Panc1 (cell line): ENCODE results near the gene UQCRFS1. TPM values are rescaled to one million over a fixed set of nuclear protein-coding genes. Genes with fewer than 3 reads are reported as not detected.

Experiments used
- ATAC-seq: fragments of 200-7000 bp; cut with Tn5 transposase; 2 replicates; pipeline ENCODE4 v1.9.1; 2020; ENCODE audit warnings: mild to moderate bottlenecking, moderate library complexity
- BruUV-seq: library from RNA; stranded (reverse); fragments of 400-500 nt; replicated peaks from 2 replicates; lab custom pipeline; 2021; lab: Mats Ljungman, UMichigan
- CTCF ChIA-PET: fragments of 300-600 bp; sonication (Branson Sonifier 250); formaldehyde crosslinking; loops from one replicate; lab custom pipeline; 2022; ENCODE audit warnings: antibody characterized with exemption; lab: Charles Lee
- POLR2A ChIA-PET: fragments of 300-600 bp; sonication (Branson Sonifier 250); formaldehyde crosslinking; loops from one replicate; lab custom pipeline; 2022; ENCODE audit warnings: antibody characterized with exemption; lab: Charles Lee
- DNase-seq: peaks from one replicate; pipeline ENCODE4 v3.0.0-alpha.2; 2010; ENCODE audit warnings: low read depth, low spot score
- H3K27ac ChIP-seq: 2 replicates; pipeline ENCODE4 v1.5.1; 2011; ENCODE audit warnings: mild to moderate bottlenecking, low read length, inconsistent platforms
- H3K27me3 ChIP-seq: fragments of 200-500 bp; sonication (Bioruptor generic); 2 replicates; pipeline ENCODE4 v1.6.0; 2014; ENCODE audit warnings: low read length, inconsistent platforms; ENCODE audit not compliant: control insufficient read depth, insufficient read depth
- H3K36me3 ChIP-seq: fragments of 200-500 bp; sonication (Bioruptor generic); 2 replicates; pipeline ENCODE4 v1.5.1; 2014; ENCODE audit warnings: inconsistent platforms, mild to moderate bottlenecking, low read length, moderate library complexity; ENCODE audit not compliant: control insufficient read depth, insufficient read depth
- H3K4me1 ChIP-seq: 2 replicates; pipeline ENCODE4 v1.5.1; 2011; ENCODE audit warnings: inconsistent platforms, mild to moderate bottlenecking, low read length, moderate library complexity; ENCODE audit not compliant: control insufficient read depth, insufficient read depth
- H3K4me3 ChIP-seq, 2 experiments: 2 replicates each; pipeline ENCODE4 v1.5.1; 2011 to 2012; ENCODE audit warnings: low read depth in 2 of 2, low read length in 2 of 2, mild to moderate bottlenecking in 2 of 2, inconsistent platforms in 1 of 2, moderate library complexity in 1 of 2
- H3K9me3 ChIP-seq: fragments of 200-500 bp; sonication (Bioruptor generic); 2 replicates; pipeline ENCODE4 v1.5.1; 2014; ENCODE audit warnings: low read depth, mild to moderate bottlenecking, inconsistent platforms, low read length, moderate library complexity; ENCODE audit not compliant: control insufficient read depth, insufficient read depth
- CTCF ChIP-seq: fragments of 450-650 bp; IDR thresholded peaks from 2 replicates; pipeline ENCODE4 v1.5.1; 2017; ENCODE audit warnings: mild to moderate bottlenecking
- POLR2AphosphoS5 ChIP-seq: IDR thresholded peaks from 2 replicates; pipeline ENCODE4 v1.6.1; 2012; ENCODE audit warnings: mild to moderate bottlenecking, low read depth, low read length, moderate library complexity
- SIN3A ChIP-seq: IDR thresholded peaks from 2 replicates; pipeline ENCODE4 v1.6.1; 2012; ENCODE audit warnings: low read depth, mild to moderate bottlenecking, low read length, moderate library complexity, borderline replicate concordance; ENCODE audit not compliant: insufficient read depth
- TCF7L2 ChIP-seq: IDR thresholded peaks from 2 replicates; pipeline ENCODE4 v1.6.1; 2011; ENCODE audit warnings: mild to moderate bottlenecking, low read depth, low read length, inconsistent platforms
- in situ Hi-C: cut with HindIII; loops from 2 replicates; pipeline ENCODE4 v1.10.0; 2016; ENCODE audit warnings: low sequenced_read_pairs, low pct_unique_long_range_greater_than_20kb
- intact Hi-C: fragments of 100-400 bp; cut with micrococcal nuclease; formaldehyde crosslinking; loops from one replicate; pipeline ENCODE4 v1.10.0; 2022; ENCODE audit not compliant: unreplicated experiment
- total RNA-seq: library from RNA; stranded (reverse); gene quantifications from one replicate; pipeline ENCODE4 v1.2.1, GENCODE V29; 2021; ENCODE audit not compliant: unreplicated experiment
- TF ChIP-seq, protein P1 (sequence below), 2 experiments: IDR thresholded peaks; 2 replicates each; pipeline ENCODE4 v1.6.1; 2011 to 2012; ENCODE audit warnings: low read depth in 2 of 2, control low read depth in 1 of 2, low read length in 1 of 2, mild to moderate bottlenecking in 1 of 2, moderate library complexity in 1 of 2; ENCODE audit not compliant: insufficient read depth in 1 of 2

Gene UQCRFS1
- total RNA-seq, 1 experiment from 2014 or later, result 70.0 TPM

GRCh38 chr19:29215322-29215845 lies 2.4 kb upstream of the UQCRFS1 start:
- H3K4me3 ChIP-seq, result no peak overlapping the region
- no peaks in the 10 kb centered on the region for H3K9me3 ChIP-seq
- intact Hi-C loops (no loop called here), in situ Hi-C loops (no loop called here)
- DNase-seq (no peak), ATAC-seq (no peak)
- no TSS peak for BruUV-seq
- 0 out of 2 replicates have a peak, but pooled peaks cover 4% of the 10 kb centered on the region for H3K4me1 ChIP-seq
- peaks cover 10% of the 10 kb centered on the region for H3K27me3 ChIP-seq
- H3K27ac ChIP-seq, result no peak overlapping the region
- POLR2A ChIA-PET, result no interaction called here
- H3K36me3 ChIP-seq, result no peaks in the 10 kb centered on the region; the same call in none of the 2 replicates
- TF ChIP-seq CTCF (no peak), POLR2AphosphoS5 (no peak), SIN3A (no peak)
- TF ChIP-seq, protein P1, sequence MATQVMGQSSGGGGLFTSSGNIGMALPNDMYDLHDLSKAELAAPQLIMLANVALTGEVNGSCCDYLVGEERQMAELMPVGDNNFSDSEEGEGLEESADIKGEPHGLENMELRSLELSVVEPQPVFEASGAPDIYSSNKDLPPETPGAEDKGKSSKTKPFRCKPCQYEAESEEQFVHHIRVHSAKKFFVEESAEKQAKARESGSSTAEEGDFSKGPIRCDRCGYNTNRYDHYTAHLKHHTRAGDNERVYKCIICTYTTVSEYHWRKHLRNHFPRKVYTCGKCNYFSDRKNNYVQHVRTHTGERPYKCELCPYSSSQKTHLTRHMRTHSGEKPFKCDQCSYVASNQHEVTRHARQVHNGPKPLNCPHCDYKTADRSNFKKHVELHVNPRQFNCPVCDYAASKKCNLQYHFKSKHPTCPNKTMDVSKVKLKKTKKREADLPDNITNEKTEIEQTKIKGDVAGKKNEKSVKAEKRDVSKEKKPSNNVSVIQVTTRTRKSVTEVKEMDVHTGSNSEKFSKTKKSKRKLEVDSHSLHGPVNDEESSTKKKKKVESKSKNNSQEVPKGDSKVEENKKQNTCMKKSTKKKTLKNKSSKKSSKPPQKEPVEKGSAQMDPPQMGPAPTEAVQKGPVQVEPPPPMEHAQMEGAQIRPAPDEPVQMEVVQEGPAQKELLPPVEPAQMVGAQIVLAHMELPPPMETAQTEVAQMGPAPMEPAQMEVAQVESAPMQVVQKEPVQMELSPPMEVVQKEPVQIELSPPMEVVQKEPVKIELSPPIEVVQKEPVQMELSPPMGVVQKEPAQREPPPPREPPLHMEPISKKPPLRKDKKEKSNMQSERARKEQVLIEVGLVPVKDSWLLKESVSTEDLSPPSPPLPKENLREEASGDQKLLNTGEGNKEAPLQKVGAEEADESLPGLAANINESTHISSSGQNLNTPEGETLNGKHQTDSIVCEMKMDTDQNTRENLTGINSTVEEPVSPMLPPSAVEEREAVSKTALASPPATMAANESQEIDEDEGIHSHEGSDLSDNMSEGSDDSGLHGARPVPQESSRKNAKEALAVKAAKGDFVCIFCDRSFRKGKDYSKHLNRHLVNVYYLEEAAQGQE (IDR thresholded peaks at IDR 0.05; ENCODE audit: insufficient read depth in 1 of 2, low read depth in 2 of 2, low read length in 1 of 2), result no peak
- CTCF ChIA-PET, result no interaction called here

DNA sequence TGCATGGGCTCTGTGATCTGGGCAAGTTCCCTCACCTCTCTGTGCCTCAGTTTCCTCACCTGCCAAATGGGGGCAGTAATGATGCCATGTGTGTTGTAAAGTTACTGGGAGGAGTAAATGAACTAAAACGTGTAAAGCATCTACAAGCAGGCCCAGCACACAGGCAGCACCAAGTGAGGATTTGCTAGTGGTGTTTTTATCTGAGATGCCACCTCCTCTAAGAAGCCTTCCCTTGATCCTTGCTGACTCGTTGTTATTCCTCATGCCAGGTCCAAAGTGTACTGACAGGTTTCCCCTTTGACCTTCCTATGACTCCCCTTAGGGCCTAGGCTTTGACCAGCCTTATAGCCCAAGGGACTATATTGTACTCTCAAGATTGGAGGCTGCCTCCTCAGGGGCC lies 1.5 kb upstream of the UQCRFS1 start:
- ChIA-PET POLR2A (no interaction called here), CTCF (no interaction called here)
- Histone ChIP-seq H3K27me3 (peaks cover 7% of the 10 kb centered on the region), H3K4me3 (no peak overlapping the region), H3K36me3 (no peaks in the 10 kb centered on the region; the same call in none of the 2 replicates), H3K27ac (no peak overlapping the region), H3K4me1 (peaks cover 11% of the 10 kb centered on the region; the same call in 1 of the 2 replicates), H3K9me3 (no peaks in the 10 kb centered on the region)
- BruUV-seq, result no TSS peak
- no peak for ATAC-seq
- DNase-seq, result no peak
- TF ChIP-seq POLR2AphosphoS5, result no peak
- TF ChIP-seq, protein P1 (IDR thresholded peaks at IDR 0.05; ENCODE audit: insufficient read depth in 1 of 2, low read depth in 2 of 2, low read length in 1 of 2), result no peak
- no peak for TF ChIP-seq TCF7L2
- no peak for TF ChIP-seq SIN3A
- no peak for TF ChIP-seq CTCF
- intact Hi-C loops (no loop called here), in situ Hi-C loops (no loop called here)
